ENCODE data around the gene GGT5.
"Not testable (repeated sequence)": the region's sequence is repeated elsewhere in the genome, so short reads cannot be mapped to it uniquely, and the experiment has no call there.

The GGT5 gene

GRCh38 chr22:24230911-24231656 is 13.8 kb downstream of the GGT5 start:
- peak; percentile 39 for DNase-seq

GRCh38 chr22:24225951-24226350 is 18.9 kb downstream of the GGT5 start:
- no peak for DNase-seq

DNA sequence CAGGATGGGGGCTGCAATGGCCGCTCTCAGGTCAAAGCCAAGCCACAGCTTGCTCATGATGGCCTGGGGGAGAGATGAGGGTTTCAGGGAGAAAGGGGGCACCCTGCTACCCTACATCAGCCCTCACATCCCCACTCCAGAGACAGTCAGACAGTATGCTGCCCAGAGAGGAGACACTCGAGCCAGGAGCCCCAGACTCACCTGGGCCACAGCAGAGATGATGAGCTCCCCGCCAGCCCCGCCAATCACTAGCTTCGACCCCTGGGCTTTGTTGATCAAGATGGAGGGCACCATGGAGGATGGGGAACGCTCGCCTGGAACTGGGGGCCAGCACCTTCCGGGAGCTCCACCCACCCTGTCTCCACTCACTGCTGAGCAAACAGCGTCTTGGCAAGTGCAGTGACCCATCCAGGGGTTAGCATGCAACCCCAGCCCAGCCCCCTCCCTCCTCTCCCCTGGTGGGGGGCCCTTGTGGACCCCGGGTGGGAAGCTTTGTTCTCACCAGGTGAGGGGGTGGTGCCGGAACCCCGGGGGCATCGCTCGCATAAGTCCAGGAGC is 19.8 kb downstream of the GGT5 start:
- DNase-seq: no peak

GRCh38 chr22:24224468-24224867 is 20.4 kb downstream of the GGT5 start:
- no peak for DNase-seq

- no peak for DNase-seq
Measured at GRCh38 chr22:24219750-24220149, 25.1 kb downstream of the GGT5 start.

- DNase-seq: no peak
Measured at GRCh38 chr22:24217384-24217783, 27.5 kb downstream of the GGT5 start.

DNA sequence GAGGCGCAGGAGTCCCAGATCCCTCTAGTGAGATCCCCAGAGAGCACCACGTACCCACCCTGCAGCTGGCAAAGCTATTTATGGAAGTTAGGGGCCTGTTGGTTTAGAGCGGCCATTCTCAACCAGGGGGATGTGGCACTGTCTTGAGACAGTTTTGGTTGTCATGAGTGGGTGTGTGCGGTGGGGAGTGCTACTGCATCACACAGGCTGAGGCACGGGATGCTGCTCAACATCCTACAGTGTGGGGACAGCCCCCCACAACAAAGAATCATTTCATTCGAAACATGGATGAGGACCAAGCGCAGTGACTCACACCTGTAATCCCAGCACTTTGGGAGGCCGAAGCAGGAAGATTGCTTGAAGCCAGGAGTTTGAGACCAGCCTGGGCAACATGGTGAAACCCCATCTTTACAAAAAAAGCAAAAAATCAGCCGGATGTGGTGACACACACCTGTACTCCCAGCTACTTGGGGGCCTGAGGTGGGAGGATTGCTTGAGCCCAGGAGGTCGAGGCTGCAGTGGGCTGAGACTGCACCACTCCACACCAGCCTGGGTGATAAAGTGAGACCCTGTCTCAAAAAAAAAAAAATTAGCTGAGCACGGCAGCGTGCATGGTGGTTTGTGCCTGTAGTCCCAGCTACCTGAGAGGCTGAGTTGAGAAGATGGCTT is 28.2 kb downstream of the GGT5 start:
- DNase-seq: no peak

DNA sequence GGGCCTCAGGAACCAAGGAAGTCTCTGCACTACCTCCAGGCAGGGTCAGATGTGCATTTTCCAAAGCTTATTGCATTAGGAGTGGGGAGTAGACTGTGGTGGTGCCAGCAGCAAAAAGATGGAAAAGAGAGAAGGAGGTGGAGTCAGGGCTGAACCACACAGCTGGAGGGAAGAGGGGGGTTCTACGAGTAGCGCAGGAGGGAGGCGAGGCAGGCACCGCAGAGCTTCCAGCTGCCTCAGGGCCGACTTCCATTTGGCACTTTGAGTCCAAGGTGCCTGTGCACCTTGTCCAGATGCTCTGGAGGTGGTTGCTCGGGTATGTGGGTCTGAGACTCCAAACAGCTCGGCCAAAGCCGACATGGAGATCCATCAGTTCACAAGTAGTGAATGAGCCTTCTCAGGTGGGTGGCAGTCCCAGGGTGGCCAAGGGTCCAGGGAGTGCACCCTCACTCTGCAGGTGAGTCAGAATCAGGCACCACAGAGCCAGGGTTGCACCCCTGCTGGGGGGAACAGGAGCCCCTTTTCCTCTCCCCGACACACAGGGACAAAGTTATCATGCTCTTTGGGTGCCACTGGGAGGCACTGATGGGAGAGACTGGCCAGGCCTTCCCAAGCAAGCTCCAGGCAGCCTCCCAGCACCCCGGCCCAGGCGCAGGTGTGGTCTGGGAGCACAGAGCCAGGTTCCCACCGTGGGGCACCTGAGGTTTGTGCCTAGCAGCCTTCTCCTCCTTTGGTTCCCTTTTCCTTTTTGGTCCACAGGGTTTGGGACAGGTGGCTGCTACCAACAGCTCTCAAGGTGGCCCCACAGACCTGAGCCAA is 30.2 kb downstream of the GGT5 start:
- no peak for DNase-seq

DNA sequence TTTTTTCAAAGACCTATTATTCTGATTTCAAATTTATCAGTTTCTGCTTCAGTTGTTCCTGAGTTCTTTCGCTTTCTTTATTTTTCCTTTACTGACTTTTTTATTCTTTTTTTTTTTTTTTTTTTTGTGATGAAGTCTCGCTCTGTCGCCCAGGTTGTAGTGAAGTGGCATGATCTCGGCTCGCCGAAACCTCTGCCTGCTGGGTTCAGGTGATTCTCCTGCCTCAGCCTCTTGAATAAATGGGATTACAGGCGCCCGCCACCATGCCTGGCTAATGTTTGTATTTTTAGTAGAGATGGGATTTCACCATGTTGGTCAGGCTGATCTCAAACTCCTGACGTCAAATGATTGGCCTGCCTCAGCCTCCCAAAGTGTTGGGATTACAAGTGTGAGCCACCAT is 31.8 kb downstream of the GGT5 start:
- DNase-seq: not testable (repeated sequence)

- DNase-seq: not testable (repeated sequence)
Measured at GRCh38 chr22:24211716-24212115, 33.2 kb downstream of the GGT5 start.

DNA sequence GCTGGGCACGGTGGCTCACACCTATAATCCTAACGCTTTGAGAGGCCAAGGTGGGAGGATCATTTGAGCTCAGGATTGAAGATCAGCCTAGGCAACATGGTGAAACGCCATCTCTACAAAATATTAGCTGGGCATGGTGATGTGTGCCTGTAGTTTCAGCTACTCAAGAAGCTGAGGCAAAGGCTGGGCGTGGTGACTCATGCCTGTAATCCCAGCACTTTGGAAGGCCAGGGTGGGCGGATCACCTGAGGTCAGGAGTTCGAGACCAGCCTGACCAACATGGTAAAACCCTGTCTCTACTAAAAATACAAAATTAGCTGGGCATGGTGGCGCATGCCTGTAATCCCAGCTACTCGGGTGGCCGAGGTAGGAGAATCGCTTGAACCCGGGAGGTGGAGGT is 34.5 kb downstream of the GGT5 start:
- DNase-seq: not testable (repeated sequence)

- no peak for DNase-seq
Measured at GRCh38 chr22:24209687-24210086, 35.2 kb downstream of the GGT5 start.

DNA sequence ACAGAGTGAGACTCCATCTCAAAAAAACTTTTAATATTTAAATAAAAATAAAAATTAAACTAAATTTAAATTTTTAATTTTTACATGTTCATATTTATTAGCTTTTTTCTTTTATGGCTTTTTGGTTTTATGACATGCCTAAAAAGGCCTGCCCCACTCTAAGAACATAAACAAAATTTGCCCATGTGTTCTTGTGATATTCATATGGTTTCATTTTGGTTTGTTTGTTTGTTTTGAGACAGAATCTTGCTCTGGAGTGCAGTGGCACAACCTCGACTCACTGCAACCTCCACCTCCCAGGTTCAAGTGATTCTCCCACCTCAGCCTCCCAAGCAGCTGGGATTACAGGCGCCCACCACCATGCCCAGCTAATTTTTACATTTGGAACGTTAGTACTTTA is 35.9 kb downstream of the GGT5 start:
- no peak for DNase-seq

- no peak for DNase-seq
Measured at GRCh38 chr22:24208012-24208749, 36.7 kb downstream of the GGT5 start.

DNA sequence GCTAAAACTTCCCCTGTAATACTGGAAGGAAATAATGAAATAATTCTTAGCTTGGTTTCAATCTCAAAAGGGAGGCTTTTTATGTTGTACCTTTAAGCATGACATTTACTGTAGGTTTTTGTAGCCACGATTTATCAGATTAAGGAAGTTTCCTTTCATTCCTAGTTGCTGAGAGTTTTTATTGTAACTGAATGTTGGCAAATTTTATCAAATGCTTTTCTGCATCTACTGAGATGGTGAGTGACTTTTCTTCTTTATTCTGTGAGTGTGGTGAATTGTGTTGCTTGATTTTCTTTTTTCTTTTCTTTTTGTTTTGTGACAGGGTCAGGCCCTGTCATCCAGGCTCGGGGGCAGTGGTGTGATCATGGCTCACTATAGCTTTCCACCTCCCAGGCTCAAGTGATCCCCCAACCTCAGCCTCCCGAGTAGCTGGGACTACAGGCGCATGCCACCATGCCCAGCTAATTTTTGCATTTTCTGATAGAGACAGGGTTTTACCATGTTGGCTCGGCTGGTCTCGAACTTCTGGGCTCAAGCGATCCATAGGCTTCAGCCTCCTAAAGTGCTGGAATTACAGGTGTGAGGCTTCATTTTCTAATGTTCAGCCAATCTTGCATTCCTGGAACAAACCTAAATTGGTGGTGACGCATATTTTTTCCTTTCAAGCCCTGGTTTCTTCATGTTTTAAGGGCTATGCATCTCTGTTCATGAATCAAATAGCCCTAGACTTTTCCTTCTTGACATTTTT is 37.4 kb downstream of the GGT5 start:
- DNase-seq: no peak

DNA sequence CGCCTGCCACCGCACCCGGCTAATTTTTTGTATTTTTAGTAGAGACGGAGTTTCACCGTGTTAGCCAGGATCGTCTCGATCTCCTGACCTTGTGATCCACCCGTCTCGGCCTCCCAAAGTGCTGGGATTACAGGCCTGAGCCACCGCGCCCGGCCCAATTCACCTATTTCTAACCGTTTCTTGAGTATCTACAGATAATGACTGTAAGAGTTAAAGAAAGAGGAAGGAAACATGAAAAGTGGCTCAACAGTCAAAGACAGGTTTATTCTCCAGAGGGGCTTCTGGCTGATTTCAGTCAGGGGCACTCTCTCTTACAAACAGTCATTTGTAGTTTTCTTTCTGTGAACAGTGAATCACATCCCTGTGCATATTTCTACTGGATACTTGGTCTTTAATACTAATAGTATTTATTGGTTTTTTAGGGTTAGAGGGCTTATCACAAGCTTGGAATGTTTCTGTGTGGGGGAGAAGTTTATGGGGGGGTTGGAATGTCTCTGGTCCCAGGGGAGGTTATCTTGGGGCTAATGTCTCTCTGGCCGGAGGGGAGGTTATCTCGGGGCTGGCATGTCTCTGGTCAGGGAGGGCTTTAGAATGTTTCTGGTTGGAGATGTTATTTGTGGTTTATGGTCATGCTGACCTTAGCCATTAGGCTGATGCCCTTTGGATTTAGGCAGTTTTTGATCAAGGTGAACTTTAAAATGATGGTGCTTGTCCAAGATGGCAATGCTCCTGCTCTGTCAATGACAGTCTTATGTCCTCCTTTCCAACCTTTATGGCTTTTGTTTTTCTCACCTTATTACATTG is 38.2 kb downstream of the GGT5 start:
- not testable (repeated sequence) for DNase-seq

DNA sequence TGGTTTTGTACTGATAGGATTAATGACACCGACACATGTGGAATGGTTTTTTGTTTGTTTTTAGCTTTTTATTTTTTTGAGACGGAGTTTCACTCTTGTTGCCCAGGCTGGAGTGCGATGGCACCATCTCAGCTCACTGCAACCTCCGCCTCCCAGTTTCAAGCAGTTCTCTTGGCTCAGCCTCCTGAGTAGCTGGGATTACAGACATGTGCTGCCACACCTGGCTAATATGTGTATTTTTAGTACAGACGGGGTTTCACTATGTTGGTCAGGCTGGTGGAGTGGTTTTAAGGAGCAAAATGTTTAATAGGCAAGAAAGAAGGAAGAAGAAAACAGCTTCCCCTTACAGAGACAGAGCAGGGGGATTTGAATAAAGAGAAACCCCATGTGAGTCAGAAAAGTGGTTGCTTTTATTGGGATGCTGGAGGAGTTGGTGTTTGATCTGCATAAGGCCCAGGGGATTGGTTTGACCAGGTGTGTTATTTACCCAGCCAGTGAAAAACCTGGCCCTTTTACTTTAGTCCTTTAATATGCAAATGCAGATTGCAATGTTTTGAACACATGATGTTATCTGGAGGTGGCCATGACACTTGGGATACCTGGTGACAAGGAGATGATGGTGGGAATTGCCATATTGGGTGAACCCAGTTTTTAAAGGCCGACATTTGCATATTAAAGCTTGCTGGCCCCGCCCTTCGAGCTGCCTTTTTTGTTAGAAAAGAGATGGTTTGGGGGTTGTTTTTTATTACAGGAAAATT is 39.3 kb downstream of the GGT5 start:
- DNase-seq: no peak

DNA sequence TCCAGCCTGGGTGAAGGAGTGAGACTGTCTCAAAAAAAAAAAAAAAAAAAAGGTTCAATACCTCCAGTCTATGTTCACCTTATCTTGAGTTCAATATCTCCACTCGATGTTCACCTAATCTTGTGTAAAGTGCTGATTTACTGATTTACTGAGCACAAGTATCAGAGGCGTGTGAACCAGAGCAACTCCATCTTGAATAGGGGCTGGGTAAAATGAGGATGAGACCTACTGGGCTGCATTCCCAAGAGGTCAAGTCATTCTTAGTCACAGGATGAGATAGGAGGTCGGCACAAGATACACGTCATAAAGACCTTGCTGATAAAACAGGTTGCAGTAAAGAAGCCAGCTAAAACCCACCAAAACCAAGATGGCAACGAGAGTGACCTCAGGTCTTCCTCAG is 41.0 kb downstream of the GGT5 start:
- DNase-seq: not testable (repeated sequence)

DNA sequence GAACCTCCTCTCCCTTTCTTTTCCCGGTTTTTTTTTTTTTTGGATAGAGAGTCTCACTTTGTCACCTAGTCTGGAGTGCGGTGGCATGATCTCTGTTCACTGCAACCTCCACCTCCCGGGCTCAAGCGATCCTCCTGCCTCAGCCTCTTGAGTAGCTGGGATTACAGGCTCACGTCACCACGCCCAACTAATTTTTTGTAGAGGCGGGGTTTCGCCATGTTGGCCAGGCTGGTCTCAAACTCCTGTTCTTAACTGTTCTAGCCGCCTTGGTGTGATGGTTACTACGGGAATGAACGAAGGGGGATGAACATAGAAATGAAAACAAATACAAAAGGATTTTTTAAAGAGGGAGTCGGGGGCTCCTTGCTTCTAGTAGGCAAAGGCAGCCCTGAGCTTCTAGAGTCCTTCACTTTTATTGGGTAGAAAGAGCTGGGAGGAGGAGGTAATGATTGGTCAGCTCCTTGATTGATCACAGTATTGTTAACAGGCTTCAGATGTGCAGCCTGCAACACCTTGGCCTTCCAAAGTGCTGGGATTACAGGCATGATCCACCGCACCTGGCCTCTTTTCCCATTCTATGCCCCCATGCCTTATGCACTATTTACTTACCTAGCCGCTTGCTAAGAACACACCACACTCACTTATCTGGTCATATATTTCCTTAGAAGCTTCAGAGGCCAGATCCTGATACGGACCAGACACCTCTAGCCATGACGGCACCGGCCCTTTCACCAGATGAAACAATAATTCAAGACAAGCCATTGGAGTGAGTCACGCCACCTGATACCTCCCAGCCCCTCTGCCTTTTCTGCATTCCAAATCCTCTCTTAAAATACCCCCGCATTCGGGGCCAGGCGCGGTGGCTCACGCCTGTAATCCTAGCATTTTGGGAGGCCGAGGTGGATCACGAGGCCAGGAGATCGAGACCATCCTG is 42.9 kb downstream of the GGT5 start:
- DNase-seq: no peak

All from activated effector memory CD4-positive, alpha-beta T cell treated with Interleukin-2 at 50 U/mL for 16 hours (primary cell).